HepG2 (cell line): ENCODE data around the gene ZNRF3. TPM values are rescaled to one million over a fixed set of nuclear protein-coding genes. Genes with fewer than 3 reads are reported as not detected.

Source experiments
- CHD2 ChIP-seq: IDR thresholded peaks from 2 replicates; pipeline ENCODE4 v1.6.1; 2011; ENCODE audit warnings: low read depth, low read length, improper control_type of control experiment
- CTCF ChIP-seq: sonication (generic); formaldehyde crosslinking; IDR thresholded peaks from 2 replicates; pipeline ENCODE4 v1.5.0; 2020; ENCODE audit warnings: mild to moderate bottlenecking, missing genetic modification reagents, moderate library complexity
- ELF4 ChIP-seq: sonication (generic); formaldehyde crosslinking; IDR thresholded peaks from 2 replicates; pipeline ENCODE4 v1.5.0; 2020; ENCODE audit warnings: missing genetic modification reagents, mild to moderate bottlenecking, moderate library complexity, borderline replicate concordance
- HHEX ChIP-seq: IDR thresholded peaks from 2 replicates; pipeline ENCODE4 v1.6.1; 2016; ENCODE audit warnings: control low read depth
- KLF15 ChIP-seq: sonication (generic); formaldehyde crosslinking; IDR thresholded peaks from 2 replicates; pipeline ENCODE4 v1.8.1; 2023; ENCODE audit warnings: borderline replicate concordance, mild to moderate bottlenecking, inconsistent platforms, missing genetic modification reagents, mixed read lengths
- RORA ChIP-seq: sonication (generic); formaldehyde crosslinking; IDR thresholded peaks from 2 replicates; pipeline ENCODE4 v1.5.0; 2020; ENCODE audit warnings: mild to moderate bottlenecking, missing genetic modification reagents, moderate library complexity
- ZFP36L1 ChIP-seq: sonication (generic); formaldehyde crosslinking; IDR thresholded peaks from 2 replicates; pipeline ENCODE4 v1.8.0; 2022; ENCODE audit warnings: mild to moderate bottlenecking, missing genetic modification reagents, moderate library complexity
- ZNF407 ChIP-seq: sonication (generic); formaldehyde crosslinking; IDR thresholded peaks from one replicate; pipeline ENCODE4 v1.5.1; 2020; ENCODE audit warnings: mild to moderate bottlenecking, missing genetic modification reagents; ENCODE audit errors: not compliant biosample characterization
- polyA plus RNA-seq, 8 experiments: library from polyadenylated mRNA; depleted of rRNA in 3 of 8; stranded (reverse) in 7 of 8; unstranded in 1 of 8; fragments of >200 nt; fragmentation: Illumina TruSeq in 4 of 8; extraction: Trizol in 4 of 8; gene quantifications; 2 replicates each; pipeline versions ENCODE4 v1.2.1 to v1.2.3, GENCODE V29; 2011 to 2016; ENCODE audit warnings: low read depth in 4 of 8, missing spikeins in 1 of 8, mixed read lengths in 1 of 8; ENCODE audit not compliant: insufficient read depth in 1 of 8
- total RNA-seq, 5 experiments: library from RNA; depleted of rRNA; stranded (reverse); fragments of >200 nt; fragmentation: Illumina TruSeq; extraction: Trizol; gene quantifications; 2 replicates each; pipeline ENCODE4 v1.2.3, GENCODE V29; 2016; ENCODE audit warnings: low read depth in 1 of 5
- TF ChIP-seq, protein P1 (sequence below): sonication (generic); formaldehyde crosslinking; IDR thresholded peaks from 2 replicates; pipeline ENCODE4 v1.4.0; 2020; ENCODE audit warnings: missing genetic modification reagents
- TF ChIP-seq, protein P2 (sequence below): sonication (generic); formaldehyde crosslinking; IDR thresholded peaks from 2 replicates; pipeline ENCODE4 v1.9.0; 2021; ENCODE audit warnings: missing genetic modification reagents, mild to moderate bottlenecking, borderline replicate concordance
- TF ChIP-seq, protein P3 (sequence below): sonication (generic); formaldehyde crosslinking; IDR thresholded peaks from 2 replicates; pipeline ENCODE4 v1.4.0; 2020; ENCODE audit warnings: mild to moderate bottlenecking, missing genetic modification reagents

ZNRF3 gene
- total and polyA plus RNA-seq, 2 of the 13 experiments (the other 11 are each of a cell fraction or from before 2014, with no cell fraction given), result 20.3 to 36.7 TPM

GRCh38 chr22:28885939-28886338 is 2.6 kb downstream of the ZNRF3 start (continued):
- no peak for TF ChIP-seq ZNF407 (CRISPR knock-in tag)
- peak; percentile 55; the same call in 1 of the 2 replicates for TF ChIP-seq CTCF (CRISPR knock-in tag)
- TF ChIP-seq RORA, result no peak
- TF ChIP-seq HHEX (CRISPR knock-in tag), result no peak
- TF ChIP-seq, protein P1, sequence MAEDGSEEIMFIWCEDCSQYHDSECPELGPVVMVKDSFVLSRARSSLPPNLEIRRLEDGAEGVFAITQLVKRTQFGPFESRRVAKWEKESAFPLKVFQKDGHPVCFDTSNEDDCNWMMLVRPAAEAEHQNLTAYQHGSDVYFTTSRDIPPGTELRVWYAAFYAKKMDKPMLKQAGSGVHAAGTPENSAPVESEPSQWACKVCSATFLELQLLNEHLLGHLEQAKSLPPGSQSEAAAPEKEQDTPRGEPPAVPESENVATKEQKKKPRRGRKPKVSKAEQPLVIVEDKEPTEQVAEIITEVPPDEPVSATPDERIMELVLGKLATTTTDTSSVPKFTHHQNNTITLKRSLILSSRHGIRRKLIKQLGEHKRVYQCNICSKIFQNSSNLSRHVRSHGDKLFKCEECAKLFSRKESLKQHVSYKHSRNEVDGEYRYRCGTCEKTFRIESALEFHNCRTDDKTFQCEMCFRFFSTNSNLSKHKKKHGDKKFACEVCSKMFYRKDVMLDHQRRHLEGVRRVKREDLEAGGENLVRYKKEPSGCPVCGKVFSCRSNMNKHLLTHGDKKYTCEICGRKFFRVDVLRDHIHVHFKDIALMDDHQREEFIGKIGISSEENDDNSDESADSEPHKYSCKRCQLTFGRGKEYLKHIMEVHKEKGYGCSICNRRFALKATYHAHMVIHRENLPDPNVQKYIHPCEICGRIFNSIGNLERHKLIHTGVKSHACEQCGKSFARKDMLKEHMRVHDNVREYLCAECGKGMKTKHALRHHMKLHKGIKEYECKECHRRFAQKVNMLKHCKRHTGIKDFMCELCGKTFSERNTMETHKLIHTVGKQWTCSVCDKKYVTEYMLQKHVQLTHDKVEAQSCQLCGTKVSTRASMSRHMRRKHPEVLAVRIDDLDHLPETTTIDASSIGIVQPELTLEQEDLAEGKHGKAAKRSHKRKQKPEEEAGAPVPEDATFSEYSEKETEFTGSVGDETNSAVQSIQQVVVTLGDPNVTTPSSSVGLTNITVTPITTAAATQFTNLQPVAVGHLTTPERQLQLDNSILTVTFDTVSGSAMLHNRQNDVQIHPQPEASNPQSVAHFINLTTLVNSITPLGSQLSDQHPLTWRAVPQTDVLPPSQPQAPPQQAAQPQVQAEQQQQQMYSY (CRISPR knock-in tag), result no peak
- TF ChIP-seq ELF4 (CRISPR knock-in tag), result no peak
- TF ChIP-seq, protein P2, sequence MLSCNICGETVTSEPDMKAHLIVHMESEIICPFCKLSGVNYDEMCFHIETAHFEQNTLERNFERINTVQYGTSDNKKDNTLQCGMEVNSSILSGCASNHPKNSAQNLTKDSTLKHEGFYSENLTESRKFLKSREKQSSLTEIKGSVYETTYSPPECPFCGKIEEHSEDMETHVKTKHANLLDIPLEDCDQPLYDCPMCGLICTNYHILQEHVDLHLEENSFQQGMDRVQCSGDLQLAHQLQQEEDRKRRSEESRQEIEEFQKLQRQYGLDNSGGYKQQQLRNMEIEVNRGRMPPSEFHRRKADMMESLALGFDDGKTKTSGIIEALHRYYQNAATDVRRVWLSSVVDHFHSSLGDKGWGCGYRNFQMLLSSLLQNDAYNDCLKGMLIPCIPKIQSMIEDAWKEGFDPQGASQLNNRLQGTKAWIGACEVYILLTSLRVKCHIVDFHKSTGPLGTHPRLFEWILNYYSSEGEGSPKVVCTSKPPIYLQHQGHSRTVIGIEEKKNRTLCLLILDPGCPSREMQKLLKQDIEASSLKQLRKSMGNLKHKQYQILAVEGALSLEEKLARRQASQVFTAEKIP (CRISPR knock-in tag), result no peak
- no peak for TF ChIP-seq ZFP36L1 (CRISPR knock-in tag)
- TF ChIP-seq, protein P3, sequence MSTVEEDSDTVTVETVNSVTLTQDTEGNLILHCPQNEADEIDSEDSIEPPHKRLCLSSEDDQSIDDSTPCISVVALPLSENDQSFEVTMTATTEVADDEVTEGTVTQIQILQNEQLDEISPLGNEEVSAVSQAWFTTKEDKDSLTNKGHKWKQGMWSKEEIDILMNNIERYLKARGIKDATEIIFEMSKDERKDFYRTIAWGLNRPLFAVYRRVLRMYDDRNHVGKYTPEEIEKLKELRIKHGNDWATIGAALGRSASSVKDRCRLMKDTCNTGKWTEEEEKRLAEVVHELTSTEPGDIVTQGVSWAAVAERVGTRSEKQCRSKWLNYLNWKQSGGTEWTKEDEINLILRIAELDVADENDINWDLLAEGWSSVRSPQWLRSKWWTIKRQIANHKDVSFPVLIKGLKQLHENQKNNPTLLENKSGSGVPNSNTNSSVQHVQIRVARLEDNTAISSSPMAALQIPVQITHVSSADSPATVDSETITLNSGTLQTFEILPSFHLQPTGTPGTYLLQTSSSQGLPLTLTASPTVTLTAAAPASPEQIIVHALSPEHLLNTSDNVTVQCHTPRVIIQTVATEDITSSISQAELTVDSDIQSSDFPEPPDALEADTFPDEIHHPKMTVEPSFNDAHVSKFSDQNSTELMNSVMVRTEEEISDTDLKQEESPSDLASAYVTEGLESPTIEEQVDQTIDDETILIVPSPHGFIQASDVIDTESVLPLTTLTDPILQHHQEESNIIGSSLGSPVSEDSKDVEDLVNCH (CRISPR knock-in tag), result no peak
- no peak for TF ChIP-seq KLF15
- no peak for TF ChIP-seq CHD2
